GM18873 (cell line): Measurements from ENCODE around the gene LRRN4CL.

ENCODE experiments used
- ATAC-seq: cut with Tn5 transposase; IDR thresholded peaks from one replicate; pipeline ENCODE4 v1.9.1; 2021; ENCODE audit warnings: mild to moderate bottlenecking, moderate library complexity, moderate number of reproducible peaks; ENCODE audit not compliant: unreplicated experiment, low FRiP score

The LRRN4CL gene

DNA sequence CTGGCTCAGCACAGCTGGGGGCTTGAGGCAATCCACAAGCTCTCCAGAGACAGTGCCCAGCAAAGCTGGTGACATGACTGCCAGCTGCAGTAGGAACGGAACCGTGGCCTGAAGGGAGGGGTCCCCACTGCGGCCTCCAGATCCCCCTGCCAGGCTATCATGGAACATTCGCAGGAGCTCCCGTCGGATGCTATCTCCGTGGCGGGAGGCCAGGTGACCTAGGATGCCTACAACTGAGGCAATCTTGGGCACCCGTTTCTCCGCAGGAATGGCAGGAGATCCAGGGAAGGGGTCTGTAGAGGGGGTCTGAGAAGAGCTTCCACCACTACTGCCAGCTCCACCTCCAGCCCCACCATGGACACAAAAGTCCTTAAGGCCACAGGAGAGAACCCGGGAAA lies 40.4 kb downstream of the LRRN4CL start:
- ATAC-seq: no peak

DNA sequence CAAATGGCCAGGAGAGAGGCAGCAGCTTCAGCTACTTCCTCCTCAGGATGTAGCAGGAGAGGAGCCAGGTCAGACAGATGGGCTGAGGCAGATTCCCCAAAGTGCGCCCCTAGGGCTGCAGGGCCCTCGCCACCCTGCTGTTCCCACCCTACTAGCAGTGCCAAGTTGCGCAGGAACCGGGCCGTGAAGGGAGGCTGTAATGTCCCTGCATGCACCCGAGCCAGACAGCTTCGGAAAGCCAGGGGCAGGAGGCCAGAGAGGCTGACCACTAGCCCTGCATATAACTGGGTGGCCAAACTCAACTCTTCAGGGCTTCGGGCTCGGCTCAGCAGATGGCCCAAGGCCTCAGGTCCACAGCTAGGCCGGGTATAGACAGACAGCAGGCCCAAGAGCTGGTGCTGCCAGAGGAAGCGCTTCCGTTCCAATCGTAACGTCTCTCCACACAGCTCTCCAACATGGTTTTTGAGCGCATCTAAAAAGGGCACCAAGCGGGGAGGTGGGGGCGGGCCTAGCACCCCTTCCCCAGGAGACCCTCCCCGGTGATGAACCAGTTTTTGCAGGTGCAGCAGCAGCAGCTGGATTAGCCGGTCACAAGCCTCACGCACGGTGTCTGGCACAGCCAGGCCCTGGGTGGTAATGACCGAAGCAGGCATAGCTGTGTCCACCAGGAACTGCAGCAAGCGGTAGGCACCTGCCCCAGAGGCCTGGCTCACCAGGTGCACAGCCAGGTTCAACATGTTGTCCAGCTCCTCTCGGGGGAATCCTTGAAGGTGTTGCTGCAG lies 41.0 kb downstream of the LRRN4CL start:
- no peak for ATAC-seq

DNA sequence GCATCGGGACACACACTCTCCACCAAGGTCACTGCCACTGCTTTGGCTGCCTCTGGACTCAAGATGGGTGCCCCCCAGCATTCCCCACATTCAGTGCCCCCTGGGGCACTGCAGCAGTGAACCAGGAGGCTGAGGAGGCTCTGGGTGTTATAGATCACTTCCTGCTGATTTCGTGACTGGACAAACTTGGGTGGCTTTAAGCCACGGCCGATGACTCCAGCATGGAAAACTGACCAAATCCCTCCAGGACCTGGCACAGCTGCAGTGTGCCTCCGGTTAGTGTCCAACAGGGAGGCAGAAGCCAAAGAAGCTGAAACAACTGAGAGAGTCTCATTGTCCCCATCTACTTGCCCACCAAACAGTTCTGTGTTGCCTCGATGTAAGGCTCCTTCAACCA lies 41.7 kb downstream of the LRRN4CL start:
- ATAC-seq: no peak

DNA sequence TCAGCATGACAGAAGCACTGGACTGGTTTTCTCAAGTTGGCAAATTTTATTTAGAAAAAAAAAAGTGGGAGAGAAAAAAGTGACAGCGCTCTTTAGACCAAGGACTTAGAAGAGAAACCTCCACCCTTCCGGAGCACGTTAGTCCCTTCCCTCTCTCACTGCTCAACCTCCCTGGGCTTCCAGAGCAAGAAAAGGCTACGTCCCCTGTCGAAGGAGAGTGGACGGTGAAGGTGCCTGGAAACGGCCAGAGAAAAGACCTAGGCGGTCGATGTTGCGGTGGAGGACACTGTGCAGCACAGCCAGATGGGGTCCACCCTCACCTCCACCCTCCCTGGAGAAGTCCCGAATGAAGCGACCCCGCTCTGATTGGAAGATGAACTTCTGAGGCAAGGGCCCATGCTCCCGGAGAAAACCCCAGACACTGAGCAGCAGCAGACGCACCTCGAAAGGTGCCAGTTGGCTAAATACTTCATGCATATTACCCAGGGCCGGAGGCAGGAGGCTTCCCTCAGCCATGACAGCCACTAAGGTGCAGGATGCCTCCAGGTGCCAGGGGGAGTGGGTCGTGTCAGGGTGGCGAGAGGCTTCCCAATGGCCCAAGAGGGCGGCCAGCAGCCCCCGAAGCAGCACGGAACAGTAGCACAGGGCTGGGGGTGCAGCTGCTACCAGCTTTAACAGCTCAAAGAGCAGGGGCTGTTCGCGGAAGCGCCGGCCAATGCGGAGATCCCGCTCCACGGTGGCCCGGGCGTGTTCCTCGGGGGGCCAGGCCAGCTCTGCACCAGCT lies 42.3 kb downstream of the LRRN4CL start:
- ATAC-seq: no peak

DNA sequence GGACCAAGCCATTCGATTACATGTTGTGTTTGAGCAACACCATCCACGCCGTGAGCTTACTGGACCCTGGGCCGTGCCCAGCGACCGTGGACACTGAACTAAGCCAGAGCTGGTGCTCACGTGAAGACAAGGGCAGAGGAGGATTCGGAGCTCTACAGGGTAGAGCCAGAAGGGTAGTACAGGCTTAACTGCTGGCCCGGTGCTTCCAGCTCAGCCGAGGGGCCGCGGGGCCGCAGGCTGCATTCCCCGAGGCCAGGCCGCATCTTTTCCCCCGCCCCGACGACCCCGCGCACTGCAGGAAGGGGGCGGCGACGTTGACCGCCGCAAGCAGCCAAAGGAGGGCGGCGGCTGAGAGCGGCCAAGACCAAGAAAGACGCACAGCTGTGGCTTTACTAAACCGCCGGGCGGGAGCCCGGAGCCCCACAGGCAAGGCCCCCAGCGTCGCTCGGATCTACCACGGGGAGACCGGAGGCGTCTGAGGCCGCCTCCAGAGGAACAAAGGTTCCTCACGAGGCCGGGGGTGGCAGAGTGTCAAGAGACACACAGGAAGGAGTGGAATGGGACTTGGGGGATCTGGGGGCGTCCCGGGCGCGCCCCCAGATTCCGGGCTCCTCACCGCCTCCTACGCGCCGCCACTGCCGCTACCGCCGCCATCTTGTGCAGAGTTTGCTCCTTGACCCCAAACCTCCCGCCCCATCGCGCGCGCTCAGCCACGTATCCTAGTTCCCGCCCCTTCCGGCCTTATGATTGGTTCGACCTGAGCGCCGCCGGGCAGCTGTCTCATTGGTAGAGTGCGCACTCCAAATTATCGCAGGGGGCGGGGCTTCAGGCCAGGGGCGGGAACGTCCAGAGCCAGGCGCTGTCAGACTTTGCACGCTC lies 43.1 kb downstream of the LRRN4CL start, which contains the start of gene GANAB:
GANAB (minus strand) TSS at position 668 of the 879 bp plus-strand sequence; CDS start at position 654, 14 bp downstream.
- peak; percentile 71 for ATAC-seq

DNA sequence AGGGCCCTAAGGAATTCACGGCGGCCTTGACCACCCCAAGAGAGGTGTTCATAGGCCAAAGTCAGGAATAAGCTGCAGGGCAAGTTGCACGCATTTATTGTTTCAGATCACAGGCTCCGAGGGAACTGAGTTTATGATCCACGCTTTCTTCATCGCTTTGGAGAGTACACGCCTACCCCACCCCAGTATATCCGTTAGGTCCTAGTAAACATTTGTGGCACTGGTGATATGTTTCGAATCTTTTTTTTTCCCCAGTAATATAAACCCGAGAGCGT lies 43.7 kb downstream of the LRRN4CL start:
- ATAC-seq: no peak

DNA sequence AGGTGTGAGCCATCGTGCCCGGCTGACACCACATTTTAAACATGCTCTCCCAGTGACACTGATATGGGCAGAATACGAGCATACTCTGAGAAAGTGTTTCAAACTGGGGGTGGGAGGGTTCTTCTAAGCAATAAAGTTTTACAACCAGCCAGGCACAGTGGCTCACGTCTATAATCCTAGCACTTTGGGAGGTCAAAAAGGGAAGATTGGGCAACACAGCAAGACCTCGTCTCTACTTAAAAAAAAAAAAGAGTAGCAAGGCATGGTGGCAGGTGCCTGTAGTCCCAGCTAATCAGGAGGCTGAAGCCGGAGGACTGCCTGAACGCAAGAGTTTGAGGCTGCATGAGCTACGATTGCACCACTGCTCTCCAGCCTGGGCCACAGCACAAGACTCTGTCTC lies 45.1 kb downstream of the LRRN4CL start:
- ATAC-seq: no peak
